NCI-H2227 treated with DMSO at 0.1 percent for 48 hours (cell line): Measurements from ENCODE around the gene RPS16.

Experiments
- DNase-seq: peaks from one replicate; lab custom pipeline; 2025; lab: John Stamatoyannopoulos, UW

Gene RPS16

GRCh38 chr19:39407660-39408391 is 27.9 kb downstream of the RPS16 start:
- no peak for DNase-seq

- no peak for DNase-seq
Measured at GRCh38 chr19:39407410-39407659, 28.4 kb downstream of the RPS16 start.

DNA sequence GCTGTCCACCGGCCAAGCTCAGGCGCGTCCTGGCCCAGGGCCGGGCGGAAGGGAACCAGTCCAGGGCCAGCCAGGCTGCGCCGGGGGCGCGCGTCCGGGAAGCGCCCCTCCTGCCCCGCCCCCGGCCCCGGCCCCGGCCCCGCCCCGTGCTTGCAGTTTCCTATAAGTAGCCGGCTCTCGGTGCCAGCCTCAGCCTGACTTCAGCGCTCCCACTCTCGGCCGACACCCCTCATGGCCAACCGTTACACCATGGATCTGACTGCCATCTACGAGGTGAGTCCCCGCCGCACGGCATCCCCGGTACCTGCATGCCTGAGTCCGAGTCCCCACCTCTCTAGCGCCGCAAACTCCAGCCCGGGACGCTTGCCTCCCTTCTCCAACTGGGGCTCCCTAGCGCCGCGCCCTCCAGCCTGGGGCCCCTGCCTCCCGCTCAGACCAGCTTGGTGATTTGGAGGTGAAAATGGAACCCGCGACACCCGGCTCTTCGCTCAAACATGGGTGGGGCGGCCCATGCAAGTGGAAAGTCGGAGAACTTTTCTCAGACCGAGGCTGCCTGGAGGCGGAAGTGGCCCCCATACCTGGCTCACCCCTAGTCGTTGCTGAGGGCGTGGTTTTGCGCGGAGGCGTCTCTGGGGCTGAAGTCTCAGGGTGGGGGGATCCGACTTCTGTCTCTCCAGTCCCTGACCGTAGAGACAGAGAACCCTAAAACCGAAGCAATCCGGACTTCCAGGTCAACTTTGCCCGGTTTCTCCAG is 28.9 kb downstream of the RPS16 start, which contains the start of gene ZFP36:
Gene ZFP36, plus strand, starts transcription at position 192 of the 754 bp plus-strand sequence. Its CDS starts 58 bp downstream, at position 250.
- peak; percentile 98 for DNase-seq

GRCh38 chr19:39405958-39406655 is 29.6 kb downstream of the RPS16 start:
- peak; percentile 98 for DNase-seq

DNA sequence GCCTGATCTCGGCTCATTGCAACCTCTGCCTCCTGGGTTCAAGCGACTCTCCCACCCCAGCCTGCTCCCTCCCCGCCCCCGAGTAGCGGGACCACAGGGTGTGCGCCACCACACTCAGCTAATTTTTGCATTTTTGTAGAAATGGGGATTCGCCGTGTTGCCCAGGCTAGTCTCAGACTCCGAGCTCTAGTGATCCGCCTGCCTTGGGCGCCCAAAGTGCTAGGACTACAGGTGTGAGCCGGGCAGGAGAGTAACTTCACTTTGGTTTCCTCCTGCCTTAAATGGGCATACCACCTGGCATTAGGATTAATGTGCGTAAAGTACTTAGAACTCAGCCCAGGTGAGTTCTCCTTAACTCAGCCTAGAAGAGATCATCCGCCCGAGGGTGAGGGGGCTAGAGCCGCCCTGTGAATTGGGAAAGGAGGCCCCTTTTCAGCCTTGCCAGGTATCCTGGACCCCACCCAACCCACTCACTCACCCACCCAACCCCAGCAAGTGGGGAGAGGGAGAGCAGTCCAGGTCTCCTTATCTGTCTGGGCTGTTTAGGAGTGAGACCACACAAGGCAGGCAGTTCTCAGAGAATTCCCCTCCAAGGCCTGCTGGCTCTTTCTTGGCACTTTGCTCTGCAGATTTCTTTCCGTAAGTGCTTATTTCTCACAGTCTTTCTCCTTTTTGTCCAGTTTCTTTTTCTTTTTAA is 30.3 kb downstream of the RPS16 start:
- no peak for DNase-seq

DNA sequence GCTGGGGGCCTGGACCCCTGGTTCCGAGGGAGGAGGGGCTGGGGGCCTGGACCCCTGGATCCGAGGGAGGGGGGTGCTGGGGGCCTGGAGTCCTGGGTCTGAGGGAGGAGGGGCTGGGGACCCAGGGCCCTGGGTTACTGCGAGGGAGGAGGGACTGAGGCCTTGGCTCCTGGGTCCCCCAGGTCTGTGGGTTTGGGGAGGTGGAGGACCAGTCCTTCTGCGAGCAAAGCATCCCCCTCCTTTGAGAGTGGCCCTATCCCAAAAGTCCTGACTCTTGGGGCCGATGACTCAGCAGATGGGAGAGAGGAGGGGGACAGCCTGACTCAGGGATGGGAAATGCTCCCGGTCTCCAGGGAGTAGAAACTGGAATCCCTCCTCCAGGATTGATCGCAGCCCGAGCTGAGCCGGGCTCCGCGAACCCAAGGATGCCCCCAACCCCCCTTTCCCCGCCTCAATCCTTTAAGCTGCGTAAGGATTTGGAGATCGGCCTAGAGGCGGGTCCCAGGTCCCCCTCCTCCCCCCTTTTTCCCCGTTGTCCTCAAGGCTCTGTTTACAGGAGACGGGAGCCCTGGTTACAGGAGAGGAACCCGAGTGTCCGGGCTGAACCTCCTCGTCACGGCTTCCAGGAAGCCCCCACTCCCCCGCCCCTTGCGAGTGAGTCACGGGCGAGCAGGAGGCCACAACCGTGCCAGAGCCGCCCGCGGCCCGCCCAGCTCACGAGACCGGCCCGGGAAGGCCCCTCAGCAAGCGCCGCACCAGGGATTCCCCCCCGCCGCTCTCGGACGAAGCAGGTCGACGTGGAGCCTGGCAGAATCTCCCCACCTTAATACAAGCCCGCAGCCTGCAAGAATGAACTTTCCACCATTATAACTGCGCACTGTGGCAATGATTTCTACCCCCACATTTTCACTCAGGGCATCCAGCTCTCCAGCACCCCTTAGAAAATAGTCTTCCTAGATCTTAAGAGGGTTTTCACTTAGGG is 32.1 kb downstream of the RPS16 start:
- peak; percentile 89 for DNase-seq

DNA sequence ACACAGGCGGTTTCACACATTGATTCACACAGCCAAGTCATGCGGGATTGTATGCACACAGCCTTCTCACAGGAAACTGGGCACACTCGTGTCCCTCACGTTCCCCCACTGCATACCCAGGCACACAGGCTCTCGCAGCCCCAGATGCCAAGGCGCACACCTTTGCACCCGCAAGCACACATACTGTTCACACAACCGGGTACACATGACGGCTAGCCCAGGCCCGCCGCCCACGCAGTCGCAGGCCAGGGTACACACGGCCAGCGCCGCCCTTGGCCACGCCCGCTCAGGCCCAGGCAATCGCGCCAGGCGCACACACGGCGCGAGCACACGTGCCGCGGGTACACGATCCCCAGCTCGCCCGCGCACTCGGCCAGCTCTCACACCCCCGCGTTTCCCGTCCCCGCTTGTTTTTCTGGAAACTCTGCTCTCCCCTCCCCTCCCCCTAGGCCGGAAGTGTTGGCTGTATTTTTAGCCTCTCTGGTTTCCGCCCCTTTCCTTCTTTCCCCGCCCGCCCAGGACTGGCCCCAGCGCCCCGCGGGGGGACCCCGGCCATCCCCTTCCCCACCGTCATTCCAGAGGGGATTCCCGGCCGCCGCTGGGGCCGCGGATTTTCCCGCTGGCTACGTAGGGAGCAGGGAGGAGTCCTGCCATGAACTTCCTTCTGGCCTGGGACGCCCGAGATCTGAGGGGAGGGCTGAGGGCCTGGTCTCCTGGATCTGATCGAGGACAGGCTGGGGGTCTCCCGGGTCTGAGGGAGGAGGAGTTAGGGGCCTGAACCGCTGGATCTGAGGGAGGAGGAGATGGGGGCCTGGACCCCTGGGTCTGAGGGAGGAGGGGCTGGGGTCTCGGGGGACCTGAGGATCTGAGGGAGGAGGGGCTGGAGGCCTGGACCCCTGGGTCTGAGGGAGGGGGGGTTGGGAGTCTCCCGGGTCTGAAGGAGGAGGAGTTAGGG is 33.1 kb downstream of the RPS16 start:
- DNase-seq = peak; percentile 97

- DNase-seq = no peak
Measured at GRCh38 chr19:39401549-39402345, 34.0 kb downstream of the RPS16 start.

DNA sequence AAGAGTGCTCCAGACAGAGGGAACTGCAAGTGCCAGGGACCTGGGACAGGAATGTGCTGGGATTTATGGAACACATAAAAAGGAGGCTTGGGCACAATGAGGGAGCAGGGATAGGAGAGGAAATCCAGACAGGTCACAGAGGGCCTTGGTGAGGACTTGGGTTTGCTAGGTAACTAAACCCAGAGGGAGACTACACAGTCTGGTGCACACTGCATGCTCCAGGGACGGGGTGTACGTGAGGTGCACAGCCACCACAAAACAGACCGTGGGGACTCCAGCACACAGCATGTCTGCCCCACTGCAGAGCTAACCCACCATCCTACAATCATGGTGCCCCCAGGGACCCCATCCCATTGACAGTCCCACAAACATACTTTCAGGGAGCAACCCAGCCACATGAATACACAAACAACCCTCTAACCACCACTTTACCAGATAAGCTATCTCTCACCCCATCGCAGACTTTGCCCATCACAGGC is 34.6 kb downstream of the RPS16 start:
- no peak for DNase-seq

DNA sequence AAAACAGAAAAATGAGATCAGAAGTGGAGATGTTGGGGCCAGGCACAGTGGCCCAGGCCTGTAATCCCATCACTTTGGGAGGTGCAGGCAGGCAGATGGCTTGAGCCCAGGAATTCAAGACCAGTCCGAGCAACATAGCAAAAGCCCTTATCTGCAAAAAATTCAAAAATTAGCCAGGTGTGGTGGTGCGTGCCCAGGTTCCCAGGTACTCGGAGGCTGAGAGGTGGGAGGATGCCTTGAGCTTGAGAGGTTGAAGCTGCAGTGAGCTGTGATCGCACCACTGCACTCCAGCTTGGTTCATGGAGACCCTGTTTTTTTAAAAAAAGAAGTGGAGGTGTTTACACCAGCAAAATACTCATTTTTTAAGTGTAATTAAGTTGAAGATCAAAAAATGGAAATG is 35.7 kb downstream of the RPS16 start:
- DNase-seq = no peak

- no peak for DNase-seq
Measured at GRCh38 chr19:39399668-39400050, 36.1 kb downstream of the RPS16 start.

DNA sequence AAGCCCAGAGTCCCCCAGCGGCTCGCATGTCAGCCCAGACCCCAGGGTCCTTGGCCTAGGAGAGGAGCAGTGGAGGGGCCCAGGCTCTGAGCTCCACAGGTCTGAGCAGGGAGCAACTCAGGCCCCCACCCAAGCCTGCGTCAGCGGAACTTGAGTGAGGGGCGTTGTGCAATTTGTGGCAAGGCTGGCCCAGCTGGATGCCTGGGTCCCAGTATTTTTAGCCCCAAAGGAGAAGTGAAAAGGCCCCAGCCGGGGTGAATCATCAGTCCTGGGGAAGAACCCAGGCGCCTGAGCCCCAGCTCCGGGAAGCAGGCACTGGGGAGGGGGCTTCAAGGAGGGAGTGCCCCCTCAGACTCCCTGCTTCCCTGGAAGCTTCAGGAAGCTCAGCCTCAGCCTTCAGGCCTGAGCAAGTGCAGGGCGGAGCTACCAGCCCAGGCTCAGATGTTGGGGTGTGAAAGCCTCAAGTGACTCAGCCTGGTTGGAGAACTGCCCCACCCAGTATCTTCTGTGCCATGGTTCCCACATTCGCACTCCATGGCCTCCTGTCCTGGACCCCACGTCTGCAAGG is 37.4 kb downstream of the RPS16 start:
- DNase-seq = no peak

DNA sequence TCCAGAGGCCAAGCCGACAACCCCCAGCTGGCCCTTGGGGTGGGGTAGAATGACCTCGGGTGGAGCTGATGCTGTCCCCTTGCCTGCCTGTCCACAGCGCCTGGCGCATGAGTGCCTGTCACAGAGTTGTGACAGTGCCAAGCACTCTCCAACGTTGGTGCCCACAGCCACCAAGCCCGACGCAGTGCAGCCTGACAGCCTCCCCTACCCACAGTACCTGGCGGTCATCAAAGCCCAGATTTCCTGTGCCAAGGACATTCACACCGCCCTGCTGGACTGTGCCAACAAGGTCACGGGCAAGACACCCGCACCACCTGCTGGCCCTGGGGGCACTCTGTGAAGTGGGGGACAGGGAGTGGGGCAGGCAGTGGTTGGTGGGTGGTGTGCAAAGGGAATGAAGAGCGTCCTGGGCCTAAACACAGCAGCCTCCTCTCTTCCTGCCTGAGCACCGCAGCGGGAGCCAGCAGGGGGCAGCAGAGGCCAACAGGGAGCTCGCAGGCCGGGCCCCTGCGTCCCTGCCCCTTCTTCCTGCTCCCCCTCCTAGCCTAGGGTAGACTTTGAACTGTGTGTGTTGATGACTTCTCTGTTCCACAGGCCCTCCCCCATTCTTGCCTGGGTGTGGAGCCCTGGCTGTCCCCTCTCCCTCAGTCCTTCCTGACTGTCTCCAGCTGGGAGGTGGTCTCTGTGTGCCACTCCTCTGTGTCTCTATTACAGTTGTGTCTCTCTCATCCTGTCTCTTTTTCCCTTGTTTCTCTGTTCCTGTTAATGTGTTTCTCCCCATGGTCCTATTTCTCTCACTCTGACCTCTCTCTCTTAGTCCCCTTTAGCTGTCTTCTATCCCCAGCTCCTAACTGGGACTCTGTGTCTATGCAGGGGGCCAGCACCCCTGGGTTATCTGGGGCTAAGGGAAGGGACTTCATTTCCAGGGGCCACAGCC is 38.1 kb downstream of the RPS16 start:
- peak; percentile 94 for DNase-seq

DNA sequence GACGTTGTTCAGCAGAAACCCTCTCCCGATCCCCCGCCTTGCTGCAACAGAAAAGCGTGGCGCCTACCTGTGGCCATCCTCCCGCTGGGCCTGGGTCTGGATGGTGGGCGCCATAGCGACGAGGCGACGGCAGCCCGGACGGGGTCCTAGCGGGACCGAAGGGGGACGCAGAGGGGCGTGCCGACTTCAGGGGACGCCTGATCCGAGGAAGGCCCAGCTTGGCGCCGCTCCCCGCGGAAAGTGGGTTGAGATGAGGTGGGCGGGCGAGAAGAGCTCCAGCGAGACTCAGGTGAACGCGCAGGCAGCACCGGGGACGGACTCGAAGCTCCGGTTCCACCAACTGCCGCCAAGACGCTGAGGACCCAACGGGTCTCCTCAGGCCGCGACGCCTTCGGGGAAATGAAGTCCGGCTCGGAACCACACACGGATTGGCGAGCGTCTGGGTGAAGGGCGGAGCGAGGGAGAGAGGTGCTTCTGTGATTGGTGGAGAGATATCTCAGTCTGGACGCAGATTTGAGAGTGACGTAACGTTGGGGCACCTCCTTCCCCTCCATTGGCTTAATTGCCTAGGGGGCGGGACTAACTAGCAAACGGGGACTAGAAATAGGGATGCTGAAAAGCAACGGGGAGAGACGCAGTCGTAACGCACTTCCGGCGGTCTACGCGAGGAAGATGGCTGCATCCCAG is 44.9 kb downstream of the RPS16 start, which contains the start of the genes MED29 and PAF1:
Gene MED29, plus strand, starts transcription at position 628 of the 687 bp plus-strand sequence. Its CDS starts 45 bp downstream, at position 673.
Gene PAF1, minus strand, starts transcription at position 356 of the 687 bp plus-strand sequence. Its CDS starts 242 bp downstream, at position 114.
- peak; percentile 100 for DNase-seq

DNA sequence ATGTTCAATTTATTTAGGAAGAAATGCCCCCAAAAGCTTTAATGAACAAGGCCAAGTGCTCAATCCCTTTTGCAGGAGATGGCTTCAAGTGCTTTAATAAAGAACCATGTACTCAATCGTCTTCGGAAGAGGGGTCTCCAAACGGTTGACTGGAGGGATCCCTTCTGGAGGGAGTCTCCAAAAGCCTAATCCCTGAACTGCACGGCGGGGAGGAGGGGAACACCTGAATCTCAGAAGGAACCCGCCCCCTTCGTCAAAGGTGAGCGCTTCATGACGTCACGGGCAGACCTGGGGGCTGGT is 45.3 kb downstream of the RPS16 start:
- DNase-seq = no peak

DNA sequence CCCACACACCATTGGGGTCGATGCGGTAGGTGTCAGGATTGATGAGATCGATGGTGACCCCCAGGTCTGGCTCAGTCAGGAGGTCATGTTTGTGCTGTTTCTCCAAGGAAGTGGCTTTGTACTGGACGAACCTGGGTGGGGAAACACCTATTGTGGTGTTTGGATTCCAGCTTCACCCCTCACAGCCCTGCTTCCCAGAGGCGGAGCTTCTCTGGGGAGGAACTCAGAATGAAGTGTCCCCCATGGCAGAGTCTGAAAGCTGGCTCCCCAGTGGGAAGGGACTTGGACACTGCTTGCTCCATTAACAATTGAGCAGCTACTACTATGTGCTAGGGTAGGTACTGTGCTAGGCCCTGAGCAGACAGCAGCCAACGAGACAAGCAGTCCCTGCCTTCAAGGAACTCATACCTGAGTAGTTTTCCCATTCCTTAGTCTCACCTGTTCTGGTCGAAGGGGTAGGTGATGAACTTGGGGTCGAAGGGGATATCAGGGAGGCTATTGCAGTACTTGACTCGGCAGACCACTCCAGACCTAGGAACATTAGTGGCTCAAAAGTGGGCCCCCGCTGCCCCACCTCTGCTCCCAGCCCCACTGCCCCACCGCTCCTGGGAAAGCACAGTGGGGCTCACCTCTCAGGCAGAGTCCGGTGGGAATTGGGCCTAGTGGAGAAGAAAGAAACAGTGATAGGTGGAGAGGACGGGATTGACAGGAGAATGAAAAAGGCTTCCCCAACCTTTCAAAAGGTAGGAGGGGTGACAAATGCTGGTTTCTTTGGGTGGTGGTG is 45.9 kb downstream of the RPS16 start:
- peak; percentile 76 for DNase-seq
